IMR-90 (cell line): ENCODE data around the gene ITGA1. TPM values are rescaled to one million over a fixed set of nuclear protein-coding genes. Genes with fewer than 3 reads are reported as not detected.

Experiments used
- ATAC-seq: fragments of 200-7000 bp; cut with Tn5 transposase; 2 replicates; pipeline ENCODE4 v1.9.1; 2020; ENCODE audit warnings: low read depth, mild to moderate bottlenecking, moderate library complexity
- BruUV-seq: library from RNA; stranded (reverse); fragments of 400-500 nt; replicated peaks from 2 replicates; lab custom pipeline; 2021; lab: Mats Ljungman, UMichigan
- CTCF ChIA-PET: fragments of 300-600 bp; formaldehyde crosslinking; extraction: SDS; loops from one replicate; lab custom pipeline; 2021; ENCODE audit warnings: antibody characterized with exemption; lab: Yijun Ruan, JAX
- POLR2A ChIA-PET: fragments of 300-600 bp; sonication (Branson Sonifier 250); formaldehyde crosslinking; loops from one replicate; lab custom pipeline; 2022; ENCODE audit warnings: antibody characterized with exemption; ENCODE audit not compliant: unreplicated experiment; lab: Charles Lee
- DNase-seq: peaks from one replicate; pipeline ENCODE4 v3.0.0; 2013
- H2AFZ ChIP-seq: replicated peaks from 2 replicates; pipeline ENCODE3; 2013; ENCODE audit warnings: low read length, mild to moderate bottlenecking; ENCODE audit not compliant: poor library complexity
- H2AK5ac ChIP-seq: 2 replicates; pipeline ENCODE4 v1.6.1; 2013; ENCODE audit warnings: low read depth, low read length, inconsistent platforms
- H2AK9ac ChIP-seq: replicated peaks from 2 replicates; pipeline ENCODE3; 2013; ENCODE audit warnings: mild to moderate bottlenecking, low read depth, low read length, moderate library complexity; ENCODE audit not compliant: poor library complexity
- H2BK120ac ChIP-seq: 2 replicates; pipeline ENCODE4 v1.6.1; 2013; ENCODE audit warnings: low read depth, low read length, inconsistent platforms
- H2BK15ac ChIP-seq: 3 replicates; pipeline ENCODE4 v1.6.1; 2013; ENCODE audit warnings: low read depth, low read length, inconsistent platforms
- H2BK20ac ChIP-seq: 2 replicates; pipeline ENCODE4 v1.6.1; 2013; ENCODE audit warnings: low read depth, mild to moderate bottlenecking, inconsistent platforms, low read length, moderate library complexity
- H2BK5ac ChIP-seq: 2 replicates; pipeline ENCODE4 v1.6.1; 2013; ENCODE audit warnings: mild to moderate bottlenecking, low read depth, low read length, inconsistent platforms; ENCODE audit not compliant: poor library complexity, severe bottlenecking
- H3K14ac ChIP-seq: replicated peaks from 2 replicates; pipeline ENCODE4 v1.6.1; 2013; ENCODE audit warnings: low read depth, low read length, inconsistent platforms
- H3K18ac ChIP-seq: 2 replicates; pipeline ENCODE4 v1.6.1; 2013; ENCODE audit warnings: low read depth, low read length, control low read depth
- H3K23ac ChIP-seq: 2 replicates; pipeline ENCODE4 v1.6.1; 2013; ENCODE audit warnings: low read depth, low read length, inconsistent platforms
- H3K27ac ChIP-seq: 2 replicates; pipeline ENCODE4 v1.5.1; 2013; ENCODE audit warnings: mild to moderate bottlenecking, control low read depth, low read length; ENCODE audit not compliant: insufficient read depth
- H3K27me3 ChIP-seq: 2 replicates; pipeline ENCODE4 v1.6.1; 2013; ENCODE audit warnings: low read length; ENCODE audit not compliant: control insufficient read depth, insufficient read depth
- H3K36me3 ChIP-seq: 2 replicates; pipeline ENCODE4 v1.6.1; 2013; ENCODE audit warnings: low read length, mixed read lengths; ENCODE audit not compliant: control insufficient read depth, insufficient read depth
- H3K4ac ChIP-seq: 2 replicates; pipeline ENCODE4 v1.6.1; 2013; ENCODE audit warnings: low read depth, low read length, inconsistent platforms
- H3K4me1 ChIP-seq: 2 replicates; pipeline ENCODE4 v1.6.1; 2013; ENCODE audit warnings: low read length, mixed read lengths; ENCODE audit not compliant: control insufficient read depth, insufficient read depth
- H3K4me2 ChIP-seq: 2 replicates; pipeline ENCODE4 v1.6.1; 2013; ENCODE audit warnings: low read depth, mild to moderate bottlenecking, control low read depth, low read length, moderate library complexity
- H3K4me3 ChIP-seq: 2 replicates; pipeline ENCODE4 v1.5.1; 2013; ENCODE audit warnings: low read depth, mild to moderate bottlenecking, control low read depth, low read length, moderate library complexity; ENCODE audit not compliant: insufficient read depth
- H3K56ac ChIP-seq: 2 replicates; pipeline ENCODE4 v1.6.1; 2013; ENCODE audit warnings: low read length, inconsistent platforms; ENCODE audit not compliant: insufficient read depth; ENCODE audit errors: extremely low read depth
- H3K79me1 ChIP-seq, 2 experiments: 2 replicates each; pipeline ENCODE4 v1.6.1; 2013; ENCODE audit warnings: low read length in 2 of 2, inconsistent platforms in 1 of 2, low read depth in 1 of 2
- H3K9ac ChIP-seq: 2 replicates; pipeline ENCODE4 v1.6.1; 2013; ENCODE audit warnings: low read depth, low read length, control low read depth
- H3K9me1 ChIP-seq: 2 replicates; pipeline ENCODE4 v1.6.1; 2013; ENCODE audit warnings: low read length, inconsistent platforms; ENCODE audit not compliant: insufficient read depth
- H3K9me3 ChIP-seq: 2 replicates; pipeline ENCODE4 v1.6.1; 2013; ENCODE audit warnings: low read length; ENCODE audit not compliant: control insufficient read depth, insufficient read depth
- H4K20me1 ChIP-seq: 2 replicates; pipeline ENCODE4 v1.6.1; 2013; ENCODE audit warnings: low read length, inconsistent platforms; ENCODE audit not compliant: insufficient read depth
- H4K5ac ChIP-seq: 2 replicates; pipeline ENCODE4 v1.6.1; 2013; ENCODE audit warnings: mild to moderate bottlenecking, low read depth, low read length, control low read depth
- H4K8ac ChIP-seq, 2 experiments: 2 replicates each; pipeline ENCODE4 v1.6.1; 2013; ENCODE audit warnings: low read depth in 2 of 2, low read length in 2 of 2, control low read depth in 1 of 2, inconsistent platforms in 1 of 2
- H4K91ac ChIP-seq: 2 replicates; pipeline ENCODE4 v1.6.1; 2013; ENCODE audit warnings: low read depth, low read length, inconsistent platforms; ENCODE audit not compliant: insufficient read depth
- CHD1 ChIP-seq: IDR thresholded peaks from 2 replicates; pipeline ENCODE4 v1.6.1; 2012; ENCODE audit warnings: low read depth, low read length, improper control_type of control experiment
- MAFK ChIP-seq: IDR thresholded peaks from 2 replicates; pipeline ENCODE4 v1.6.1; 2012; ENCODE audit warnings: low read depth, low read length, improper control_type of control experiment
- WGBS, 2 experiments: methylation state at CpG; one replicate each; pipeline versions ENCODE4 v1.1.5 to v1.1.7; 2013; ENCODE audit warnings: missing lambda C conversion rate in 2 of 2; ENCODE audit not compliant: insufficient read length in 1 of 2; ENCODE audit errors: extremely low coverage in 2 of 2; 5-methylcytosine and 5-hydroxymethylcytosine counted together
- dilution Hi-C: fragments of 300-500 bp; cut with HindIII; formaldehyde crosslinking; loops from one replicate; pipeline ENCODE4 v1.14.3; 2018; ENCODE audit warnings: low sequenced_read_pairs; ENCODE audit not compliant: unreplicated experiment
- in situ Hi-C: fragments of 300-500 bp; cut with MboI; formaldehyde crosslinking; loops from 3 replicates; pipeline ENCODE4 v1.14.3; 2019; ENCODE audit warnings: low sequenced_read_pairs, inconsistent platforms, mixed read lengths
- intact Hi-C: fragments of 100-400 bp; cut with micrococcal nuclease; formaldehyde crosslinking; loops from 2 replicates; pipeline ENCODE4 v1.10.0; 2022
- polyA plus RNA-seq, 3 experiments: library from polyadenylated mRNA; depleted of rRNA; stranded (reverse); fragments of >200 nt; gene quantifications; 2 replicates each; pipeline ENCODE4 v1.2.3, GENCODE V29; 2012; ENCODE audit warnings: low replicate concordance in 1 of 3
- total RNA-seq: library from RNA; depleted of rRNA; stranded (reverse); fragments of >200 nt; gene quantifications from 2 replicates; pipeline ENCODE4 v1.2.3, GENCODE V29; 2012

The ITGA1 gene
- total and polyA plus RNA-seq, 2 of the 4 experiments (the other 2 are of a cell fraction) = 22.3 to 95.2 TPM

GRCh38 chr5:52952483-52952882 is 164.8 kb downstream of the ITGA1 start:
- intact Hi-C loops (no loop called here), dilution Hi-C loops (loop anchor here (25.0 kb wide), 1 partner anchor 110 kb away; no protein-coding TSS in a partner anchor), in situ Hi-C loops (loop anchor here (25.0 kb wide), 1 partner anchor 1260 kb away; no protein-coding TSS in a partner anchor)
- DNase-seq (no peak), ATAC-seq (no peak)
- Histone ChIP-seq H2BK5ac (no peak overlapping the region), H2AK5ac (no peak overlapping the region), H3K9ac (no peak overlapping the region), H3K27me3 (no peaks in the 10 kb centered on the region), H2AFZ (no peak overlapping the region), H3K14ac (no peak overlapping the region), H3K9me3 (no peaks in the 10 kb centered on the region), H3K27ac (no peak overlapping the region), H2BK120ac (no peak overlapping the region), H4K20me1 (no peaks in the 10 kb centered on the region), H3K79me1 (peaks cover 2 to 9% of the 10 kb centered on the region in 2 experiments; a peak in 2 of 4 replicates), H2AK9ac (no peak overlapping the region), H3K23ac (no peak overlapping the region), H3K4me2 (no peak overlapping the region), H3K4me1 (peaks cover 2% of the 10 kb centered on the region; the same call in 1 of the 2 replicates), H4K5ac (no peak overlapping the region), H2BK20ac (no peak overlapping the region), H3K4ac (no peak overlapping the region), H4K8ac (no peak overlapping the region), H3K4me3 (no peak overlapping the region), H2BK15ac (no peak overlapping the region), H3K36me3 (peaks cover 12% of the 10 kb centered on the region), H4K91ac (no peak overlapping the region), H3K56ac (no peak overlapping the region), H3K18ac (no peak overlapping the region), H3K9me1 (peaks cover 1% of the 10 kb centered on the region; the same call in 1 of the 2 replicates)
- POLR2A ChIA-PET = no interaction called here
- no TSS peak for BruUV-seq
- CTCF ChIA-PET = interaction anchor here (0.6 kb wide), 1 partner anchor 1262 kb away, joined by 7 read pairs; no protein-coding TSS in a partner anchor
- no CpG with 5 or more reads among the region's 1 CpG for WGBS, 2 experiments
- TF ChIP-seq MAFK (peak; percentile 95), CHD1 (no peak)
